Liver (tissue), 9 donors: ENCODE measurements around the gene RAB31. TPM values are rescaled to one million over a fixed set of nuclear protein-coding genes. Genes with fewer than 3 reads are reported as not detected.

ENCODE experiments used
- DNase-seq: peaks from one replicate; pipeline ENCODE4 v3.0.0-alpha.2; 2017; ENCODE audit warnings: low spot score
- H3K27ac ChIP-seq, 2 donors: one replicate each; pipeline ENCODE4 v1.7.0; 2013; ENCODE audit warnings: inconsistent platforms in 2 of 2, low read length in 2 of 2, control low read depth in 1 of 2, low read depth in 1 of 2, mild to moderate bottlenecking in 1 of 2
- H3K27me3 ChIP-seq, 4 donors: one replicate each; pipeline versions ENCODE4 v1.6.1 to v1.7.0; 2013; ENCODE audit warnings: low read length in 3 of 4, inconsistent platforms in 1 of 4, mild to moderate bottlenecking in 1 of 4, moderate library complexity in 1 of 4; ENCODE audit not compliant: control insufficient read depth in 4 of 4, insufficient read depth in 4 of 4
- H3K36me3 ChIP-seq, 4 donors: one replicate each; pipeline versions ENCODE4 v1.6.1 to v1.7.0; 2013; ENCODE audit warnings: low read length in 3 of 4, mild to moderate bottlenecking in 3 of 4, low read depth in 1 of 4, moderate library complexity in 1 of 4; ENCODE audit not compliant: control insufficient read depth in 4 of 4, insufficient read depth in 3 of 4
- H3K4me1 ChIP-seq, 4 donors: one replicate each; pipeline versions ENCODE4 v1.6.1 to v1.7.0; 2013; ENCODE audit warnings: low read length in 3 of 4, mild to moderate bottlenecking in 3 of 4, moderate library complexity in 1 of 4; ENCODE audit not compliant: control insufficient read depth in 4 of 4, insufficient read depth in 4 of 4
- H3K4me3 ChIP-seq, 3 donors: one replicate each; pipeline versions ENCODE4 v1.6.1 to v1.7.0; 2013; ENCODE audit warnings: low read length in 3 of 3, control low read depth in 1 of 3, low read depth in 1 of 3, mild to moderate bottlenecking in 1 of 3
- H3K9ac ChIP-seq, 2 donors: one replicate each; pipeline ENCODE4 v1.7.0; 2013; ENCODE audit warnings: low read length in 2 of 2, mild to moderate bottlenecking in 2 of 2, moderate library complexity in 2 of 2, control low read depth in 1 of 2, low read depth in 1 of 2
- H3K9me3 ChIP-seq, 4 donors: one replicate each; pipeline versions ENCODE4 v1.6.1 to v1.7.0; 2013; ENCODE audit warnings: low read length in 3 of 4; ENCODE audit not compliant: control insufficient read depth in 4 of 4
- ATF3 ChIP-seq: IDR thresholded peaks from 2 replicates; pipeline ENCODE4 v1.6.1; 2016; ENCODE audit warnings: antibody characterized with exemption
- CTCF ChIP-seq: fragments of 150-350 bp; IDR thresholded peaks from 2 replicates; pipeline ENCODE4 v1.5.1; 2017; ENCODE audit warnings: improper control_type of control experiment, low read depth, low read length; ENCODE audit not compliant: missing input control
- EGR1 ChIP-seq, 2 donors: IDR thresholded peaks; 2 replicates each; pipeline ENCODE4 v1.6.1; 2016 to 2018; ENCODE audit warnings: antibody characterized with exemption in 2 of 2, low read depth in 2 of 2
- GABPA ChIP-seq, 2 donors: IDR thresholded peaks in 1 of 2; conservative IDR thresholded peaks in 1 of 2; 2 replicates each; pipeline ENCODE4 v1.6.1; 2016; ENCODE audit warnings: antibody characterized with exemption in 2 of 2, mild to moderate bottlenecking in 1 of 2, moderate library complexity in 1 of 2
- HNF4A ChIP-seq, 2 donors: conservative IDR thresholded peaks; 2 replicates each; pipeline ENCODE4 v1.6.1; 2016; ENCODE audit warnings: antibody characterized with exemption in 2 of 2, mild to moderate bottlenecking in 2 of 2
- HNF4G ChIP-seq: IDR thresholded peaks from 2 replicates; pipeline ENCODE4 v1.6.1; 2016; ENCODE audit warnings: antibody characterized with exemption
- JUND ChIP-seq, 2 donors: IDR thresholded peaks; 2 replicates each; pipeline ENCODE4 v1.6.1; 2016; ENCODE audit warnings: antibody characterized with exemption in 2 of 2
- MAX ChIP-seq: IDR thresholded peaks from 2 replicates; pipeline ENCODE4 v1.6.1; 2016; ENCODE audit warnings: antibody characterized with exemption
- NR2F2 ChIP-seq: IDR thresholded peaks from 2 replicates; pipeline ENCODE4 v1.6.1; 2016; ENCODE audit warnings: antibody characterized with exemption
- RAD21 ChIP-seq, 2 donors: IDR thresholded peaks; 2 replicates each; pipeline ENCODE4 v1.6.1; 2016; ENCODE audit warnings: antibody characterized with exemption in 2 of 2, mild to moderate bottlenecking in 2 of 2
- REST ChIP-seq: IDR thresholded peaks from 2 replicates; pipeline ENCODE4 v1.6.1; 2016; ENCODE audit warnings: antibody characterized with exemption, mild to moderate bottlenecking
- RXRA ChIP-seq, 2 donors: IDR thresholded peaks; 2 replicates each; pipeline ENCODE4 v1.6.1; 2017 to 2018; ENCODE audit warnings: antibody characterized with exemption in 2 of 2, mild to moderate bottlenecking in 1 of 2
- SP1 ChIP-seq: IDR thresholded peaks from 2 replicates; pipeline ENCODE4 v1.6.1; 2018; ENCODE audit warnings: antibody characterized with exemption, mild to moderate bottlenecking
- TAF1 ChIP-seq: conservative IDR thresholded peaks from 2 replicates; pipeline ENCODE4 v1.6.1; 2016; ENCODE audit warnings: antibody characterized with exemption, mild to moderate bottlenecking
- YY1 ChIP-seq: IDR thresholded peaks from 2 replicates; pipeline ENCODE4 v1.6.1; 2016; ENCODE audit warnings: antibody characterized with exemption, mild to moderate bottlenecking
- ZBTB33 ChIP-seq: IDR thresholded peaks from 2 replicates; pipeline ENCODE4 v1.6.1; 2016; ENCODE audit warnings: antibody characterized with exemption
- WGBS: extraction: QIAGEN DNeasy Blood & Tissue Kit; methylation state at CpG from one replicate; pipeline ENCODE4 v1.1.7; 2013; 5-methylcytosine and 5-hydroxymethylcytosine counted together
- polyA plus RNA-seq, 2 donors: library from polyadenylated mRNA; stranded (reverse) in 1 of 2; unstranded in 1 of 2; fragments of 200-250 nt in 1 of 2; fragments of >200 nt in 1 of 2; fragmentation: Nextera tagmentation in 1 of 2; extraction: Ambion mirVana in 1 of 2; gene quantifications; one replicate each; pipeline versions ENCODE4 v1.2.1 to v1.2.3, GENCODE V29; 2013 to 2015
- total RNA-seq, 2 donors: library from RNA; depleted of rRNA; stranded (reverse); fragments of >200 nt; gene quantifications; one replicate each; pipeline ENCODE4 v1.2.3, GENCODE V29; 2014
- donor health status: healthy.
- donor health status: healthy.
- donor health status: healthy.
- donor health status: healthy.
- donor health status: healthy.

RAB31 gene
- total and polyA plus RNA-seq, 4 donors = 3.6 to 12.8 (median 9.7) TPM

- TF ChIP-seq ZBTB33 = no peak
Measured at GRCh38 chr18:9832871-9833270, 124.8 kb downstream of the RAB31 start (continued).

- no peak overlapping the region for H3K27ac ChIP-seq
- no peaks in the 10 kb centered on the region for H3K4me1 ChIP-seq
- no peaks in the 10 kb centered on the region for H3K36me3 ChIP-seq
- H3K9me3 ChIP-seq = no peaks in the 10 kb centered on the region
- H3K9ac ChIP-seq = no peak overlapping the region
- no peak for DNase-seq
- WGBS = 71% methylated on average over 2 of the region's 2 CpGs
- TF ChIP-seq JUND (IDR thresholded peaks at IDR 0.05) (no peak), HNF4G (no peak), YY1 (no peak), RAD21 (IDR thresholded peaks at IDR 0.05) (no peak), EGR1 (IDR thresholded peaks at IDR 0.05; ENCODE audit: low read depth in 2 of 2) (no peak), ATF3 (no peak), RXRA (IDR thresholded peaks at IDR 0.05) (no peak)
- no peak overlapping the region for H3K4me3 ChIP-seq
- no peaks in the 10 kb centered on the region for H3K27me3 ChIP-seq
Measured at GRCh38 chr18:9834551-9834950, 126.5 kb downstream of the RAB31 start.

- Histone ChIP-seq H3K4me1 (no peaks in the 10 kb centered on the region), H3K27me3 (no peaks in the 10 kb centered on the region), H3K9me3 (no peaks in the 10 kb centered on the region), H3K27ac (no peak overlapping the region), H3K4me3 (no peak overlapping the region), H3K9ac (no peak overlapping the region), H3K36me3 (no peaks in the 10 kb centered on the region)
- TF ChIP-seq RXRA (IDR thresholded peaks at IDR 0.05) (no peak), ATF3 (no peak), CTCF (no peak), SP1 (no peak), YY1 (no peak), GABPA (IDR thresholded peaks at IDR 0.05 in 1 of 2, conservative IDR thresholded peaks at IDR 0.05 in 1 of 2) (no peak), HNF4A (conservative IDR thresholded peaks at IDR 0.05) (no peak), EGR1 (IDR thresholded peaks at IDR 0.05; ENCODE audit: low read depth in 2 of 2) (no peak), MAX (no peak), TAF1 (no peak), JUND (IDR thresholded peaks at IDR 0.05) (no peak), HNF4G (no peak), NR2F2 (no peak), RAD21 (IDR thresholded peaks at IDR 0.05) (no peak), ZBTB33 (no peak), REST (no peak)
- WGBS = 62% methylated on average over 11 of the region's 11 CpGs
- no peak for DNase-seq
Measured at GRCh38 chr18:9835113-9835755, 127.1 kb downstream of the RAB31 start.
